Measurements from ENCODE around the gene SLC37A3.
A peak's percentile ranks its signal among the peaks of the same experiment; 100 is the strongest.

GRCh38 chr7:140342727-140343514 is 55.4 kb downstream of the SLC37A3 start:
- TF ChIP-seq, protein P1, sequence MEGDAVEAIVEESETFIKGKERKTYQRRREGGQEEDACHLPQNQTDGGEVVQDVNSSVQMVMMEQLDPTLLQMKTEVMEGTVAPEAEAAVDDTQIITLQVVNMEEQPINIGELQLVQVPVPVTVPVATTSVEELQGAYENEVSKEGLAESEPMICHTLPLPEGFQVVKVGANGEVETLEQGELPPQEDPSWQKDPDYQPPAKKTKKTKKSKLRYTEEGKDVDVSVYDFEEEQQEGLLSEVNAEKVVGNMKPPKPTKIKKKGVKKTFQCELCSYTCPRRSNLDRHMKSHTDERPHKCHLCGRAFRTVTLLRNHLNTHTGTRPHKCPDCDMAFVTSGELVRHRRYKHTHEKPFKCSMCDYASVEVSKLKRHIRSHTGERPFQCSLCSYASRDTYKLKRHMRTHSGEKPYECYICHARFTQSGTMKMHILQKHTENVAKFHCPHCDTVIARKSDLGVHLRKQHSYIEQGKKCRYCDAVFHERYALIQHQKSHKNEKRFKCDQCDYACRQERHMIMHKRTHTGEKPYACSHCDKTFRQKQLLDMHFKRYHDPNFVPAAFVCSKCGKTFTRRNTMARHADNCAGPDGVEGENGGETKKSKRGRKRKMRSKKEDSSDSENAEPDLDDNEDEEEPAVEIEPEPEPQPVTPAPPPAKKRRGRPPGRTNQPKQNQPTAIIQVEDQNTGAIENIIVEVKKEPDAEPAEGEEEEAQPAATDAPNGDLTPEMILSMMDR (IDR thresholded peaks at IDR 0.05): peak; percentile 54
- TF ChIP-seq, protein P2, sequence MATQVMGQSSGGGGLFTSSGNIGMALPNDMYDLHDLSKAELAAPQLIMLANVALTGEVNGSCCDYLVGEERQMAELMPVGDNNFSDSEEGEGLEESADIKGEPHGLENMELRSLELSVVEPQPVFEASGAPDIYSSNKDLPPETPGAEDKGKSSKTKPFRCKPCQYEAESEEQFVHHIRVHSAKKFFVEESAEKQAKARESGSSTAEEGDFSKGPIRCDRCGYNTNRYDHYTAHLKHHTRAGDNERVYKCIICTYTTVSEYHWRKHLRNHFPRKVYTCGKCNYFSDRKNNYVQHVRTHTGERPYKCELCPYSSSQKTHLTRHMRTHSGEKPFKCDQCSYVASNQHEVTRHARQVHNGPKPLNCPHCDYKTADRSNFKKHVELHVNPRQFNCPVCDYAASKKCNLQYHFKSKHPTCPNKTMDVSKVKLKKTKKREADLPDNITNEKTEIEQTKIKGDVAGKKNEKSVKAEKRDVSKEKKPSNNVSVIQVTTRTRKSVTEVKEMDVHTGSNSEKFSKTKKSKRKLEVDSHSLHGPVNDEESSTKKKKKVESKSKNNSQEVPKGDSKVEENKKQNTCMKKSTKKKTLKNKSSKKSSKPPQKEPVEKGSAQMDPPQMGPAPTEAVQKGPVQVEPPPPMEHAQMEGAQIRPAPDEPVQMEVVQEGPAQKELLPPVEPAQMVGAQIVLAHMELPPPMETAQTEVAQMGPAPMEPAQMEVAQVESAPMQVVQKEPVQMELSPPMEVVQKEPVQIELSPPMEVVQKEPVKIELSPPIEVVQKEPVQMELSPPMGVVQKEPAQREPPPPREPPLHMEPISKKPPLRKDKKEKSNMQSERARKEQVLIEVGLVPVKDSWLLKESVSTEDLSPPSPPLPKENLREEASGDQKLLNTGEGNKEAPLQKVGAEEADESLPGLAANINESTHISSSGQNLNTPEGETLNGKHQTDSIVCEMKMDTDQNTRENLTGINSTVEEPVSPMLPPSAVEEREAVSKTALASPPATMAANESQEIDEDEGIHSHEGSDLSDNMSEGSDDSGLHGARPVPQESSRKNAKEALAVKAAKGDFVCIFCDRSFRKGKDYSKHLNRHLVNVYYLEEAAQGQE (IDR thresholded peaks at IDR 0.05; ENCODE audit: insufficient read depth in 1 of 2, low read depth in 2 of 2, low read length in 1 of 2): no peak
- TF ChIP-seq TCF7L2 (IDR thresholded peaks at IDR 0.05; ENCODE audit: low read depth, low read length) (no peak), POLR2AphosphoS5 (IDR thresholded peaks at IDR 0.05; ENCODE audit: low read depth, low read length) (no peak)
